H1 (cell line): Measurements from ENCODE around the gene HMSD.

Source experiments
- CBX5 ChIP-seq: fragments of 300-800, 300-1000 bp; sonication (generic); IDR thresholded peaks from 2 replicates; pipeline ENCODE4 v1.7.1; 2016; ENCODE audit warnings: antibody characterized with exemption, low read length, low read depth
- CREB1 ChIP-seq: IDR thresholded peaks from 2 replicates; pipeline ENCODE4 v1.6.1; 2012; ENCODE audit warnings: inconsistent platforms
- EZH2 ChIP-seq: fragments of 200-600 bp; sonication (generic); IDR thresholded peaks from 2 replicates; pipeline ENCODE4 v1.7.1; 2012; ENCODE audit warnings: low read depth, mild to moderate bottlenecking, moderate library complexity, low read length, inconsistent platforms; ENCODE audit not compliant: severe bottlenecking
- NRF1 ChIP-seq: IDR thresholded peaks from 2 replicates; pipeline ENCODE4 v1.6.1; 2011; ENCODE audit warnings: mild to moderate bottlenecking, low read depth, low read length, improper control_type of control experiment
- POLR2A ChIP-seq, 2 experiments: IDR thresholded peaks; 1 replicate in 1 of 2; 2 replicates in 1 of 2; pipeline ENCODE4 v1.6.1; 2011; ENCODE audit warnings: low read depth in 2 of 2, low read length in 2 of 2, mild to moderate bottlenecking in 2 of 2; ENCODE audit errors: control extremely low read depth in 1 of 2
- TF ChIP-seq, protein P1 (sequence below), 3 experiments: IDR thresholded peaks; 1 replicate in 2 of 3; 2 replicates in 1 of 3; pipeline versions ENCODE4 v1.5.1 to v1.6.1; 2011; ENCODE audit warnings: low read length in 3 of 3, mild to moderate bottlenecking in 3 of 3, inconsistent platforms in 2 of 3, low read depth in 1 of 3, moderate library complexity in 1 of 3; ENCODE audit not compliant: insufficient read depth in 1 of 3; ENCODE audit errors: control extremely low read depth in 1 of 3

- TF ChIP-seq CBX5 (no peak), POLR2A (IDR thresholded peaks at IDR 0.05; ENCODE audit: control extremely low read depth in 1 of 2, low read depth in 2 of 2, low read length in 2 of 2) (no peak), EZH2 (no peak), CREB1 (no peak), NRF1 (no peak)
- TF ChIP-seq, protein P1, sequence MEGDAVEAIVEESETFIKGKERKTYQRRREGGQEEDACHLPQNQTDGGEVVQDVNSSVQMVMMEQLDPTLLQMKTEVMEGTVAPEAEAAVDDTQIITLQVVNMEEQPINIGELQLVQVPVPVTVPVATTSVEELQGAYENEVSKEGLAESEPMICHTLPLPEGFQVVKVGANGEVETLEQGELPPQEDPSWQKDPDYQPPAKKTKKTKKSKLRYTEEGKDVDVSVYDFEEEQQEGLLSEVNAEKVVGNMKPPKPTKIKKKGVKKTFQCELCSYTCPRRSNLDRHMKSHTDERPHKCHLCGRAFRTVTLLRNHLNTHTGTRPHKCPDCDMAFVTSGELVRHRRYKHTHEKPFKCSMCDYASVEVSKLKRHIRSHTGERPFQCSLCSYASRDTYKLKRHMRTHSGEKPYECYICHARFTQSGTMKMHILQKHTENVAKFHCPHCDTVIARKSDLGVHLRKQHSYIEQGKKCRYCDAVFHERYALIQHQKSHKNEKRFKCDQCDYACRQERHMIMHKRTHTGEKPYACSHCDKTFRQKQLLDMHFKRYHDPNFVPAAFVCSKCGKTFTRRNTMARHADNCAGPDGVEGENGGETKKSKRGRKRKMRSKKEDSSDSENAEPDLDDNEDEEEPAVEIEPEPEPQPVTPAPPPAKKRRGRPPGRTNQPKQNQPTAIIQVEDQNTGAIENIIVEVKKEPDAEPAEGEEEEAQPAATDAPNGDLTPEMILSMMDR (IDR thresholded peaks at IDR 0.05; ENCODE audit: control extremely low read depth in 1 of 3, insufficient read depth in 1 of 3, low read depth in 1 of 3, low read length in 3 of 3): no peak
These were observed 43.6 kb downstream of the HMSD start for GRCh38 chr18:63992751-63993150.
